Uterus (tissue), 2 donors: Measurements from ENCODE around the gene CFDP1.

Experiments
- CTCF ChIP-seq, 4 experiments: fragments of 200-600 bp in 2 of 4; fragments of 450-650 bp in 2 of 4; sonication (generic) in 2 of 4; IDR thresholded peaks; one replicate each; pipeline ENCODE4 v1.5.1; 2016 to 2019; ENCODE audit warnings: antibody characterized with exemption in 4 of 4, mild to moderate bottlenecking in 2 of 4, moderate library complexity in 1 of 4
- POLR2A ChIP-seq, 2 donors: fragments of 450-650 bp; IDR thresholded peaks; one replicate each; pipeline ENCODE4 v1.6.1; 2016; ENCODE audit warnings: antibody characterized with exemption in 2 of 2, mild to moderate bottlenecking in 1 of 2, moderate library complexity in 1 of 2

GRCh38 chr16:75308011-75308410 lies 125.3 kb downstream of the CFDP1 start:
- TF ChIP-seq CTCF (IDR thresholded peaks at IDR 0.05) = no peak
- TF ChIP-seq POLR2A (IDR thresholded peaks at IDR 0.05) = no peak
